HEK293 (cell line): ENCODE results near the gene NTRK3.

ENCODE experiments used
- CTCF ChIA-PET: fragments of 350-600 bp; formaldehyde crosslinking; extraction: SDS; loops from one replicate; lab custom pipeline; 2021; ENCODE audit warnings: antibody characterized with exemption; lab: Yijun Ruan, JAX
- POLR2A ChIA-PET: fragments of 300-600 bp; formaldehyde crosslinking; extraction: SDS; loops from one replicate; lab custom pipeline; 2020; ENCODE audit warnings: antibody characterized with exemption, inconsistent platforms; lab: Yijun Ruan, JAX
- H3K27ac ChIP-seq: fragments of 200-500 bp; sonication (Bioruptor generic); 2 replicates; pipeline ENCODE4 v1.5.1; 2014; ENCODE audit warnings: low read depth, low read length, control low read depth, inconsistent platforms; ENCODE audit errors: extremely low read depth
- H3K36me3 ChIP-seq, 2 experiments: fragments of 200-500 bp in 1 of 2; sonication (Bioruptor generic) in 1 of 2; 1 replicate in 1 of 2; 2 replicates in 1 of 2; pipeline ENCODE4 v1.5.1; 2014 to 2017; ENCODE audit warnings: inconsistent platforms in 2 of 2, low read length in 2 of 2; ENCODE audit not compliant: control insufficient read depth in 2 of 2, insufficient read depth in 1 of 2
- H3K4me1 ChIP-seq: fragments of 200-500 bp; sonication (Bioruptor generic); 2 replicates; pipeline ENCODE4 v1.5.1; 2014; ENCODE audit warnings: mild to moderate bottlenecking, low read length, inconsistent platforms; ENCODE audit not compliant: control insufficient read depth, insufficient read depth
- H3K4me3 ChIP-seq: 2 replicates; pipeline ENCODE4 v1.5.1; 2011; ENCODE audit warnings: low read depth, mild to moderate bottlenecking, control low read depth, low read length, moderate library complexity
- H3K9me3 ChIP-seq: fragments of 200-500 bp; sonication (Bioruptor generic); 2 replicates; pipeline ENCODE4 v1.5.1; 2014; ENCODE audit warnings: low read depth, low read length, inconsistent platforms; ENCODE audit not compliant: control insufficient read depth, insufficient read depth
- GLI4 ChIP-seq: fragments of 450-650 bp; formaldehyde crosslinking; IDR thresholded peaks from 2 replicates; pipeline ENCODE4 v1.5.1; 2016; ENCODE audit warnings: missing biosample characterization, missing genetic modification characterization
- MZF1 ChIP-seq: fragments of 450-650 bp; formaldehyde crosslinking; IDR thresholded peaks from 2 replicates; pipeline ENCODE4 v1.5.1; 2017; ENCODE audit warnings: missing biosample characterization, missing genetic modification characterization, borderline replicate concordance
- OVOL3 ChIP-seq: fragments of 450-650 bp; formaldehyde crosslinking; IDR thresholded peaks from 2 replicates; pipeline ENCODE4 v1.5.1; 2016; ENCODE audit warnings: missing biosample characterization, missing genetic modification characterization
- SCRT2 ChIP-seq: fragments of 450-650 bp; formaldehyde crosslinking; IDR thresholded peaks from 2 replicates; pipeline ENCODE4 v1.5.1; 2016; ENCODE audit warnings: missing biosample characterization, missing genetic modification characterization
- ZNF112 ChIP-seq: fragments of 450-650 bp; formaldehyde crosslinking; IDR thresholded peaks from 2 replicates; pipeline ENCODE4 v1.5.0; 2017; ENCODE audit warnings: missing biosample characterization, missing genetic modification characterization
- ZNF155 ChIP-seq: fragments of 450-650 bp; formaldehyde crosslinking; IDR thresholded peaks from 2 replicates; pipeline ENCODE4 v1.5.1; 2016; ENCODE audit warnings: missing biosample characterization, missing genetic modification characterization
- ZNF169 ChIP-seq: fragments of 450-650 bp; formaldehyde crosslinking; IDR thresholded peaks from 2 replicates; pipeline ENCODE4 v1.5.1; 2016; ENCODE audit warnings: missing biosample characterization, missing genetic modification characterization
- ZNF184 ChIP-seq: fragments of 450-650 bp; IDR thresholded peaks from 2 replicates; pipeline ENCODE4 v1.5.1; 2018; ENCODE audit warnings: missing biosample characterization, mild to moderate bottlenecking, missing genetic modification characterization
- ZNF221 ChIP-seq: fragments of 450-650 bp; formaldehyde crosslinking; IDR thresholded peaks from 2 replicates; pipeline ENCODE4 v1.5.1; 2017; ENCODE audit warnings: missing biosample characterization, missing genetic modification characterization, borderline replicate concordance
- ZNF394 ChIP-seq: fragments of 450-650 bp; formaldehyde crosslinking; IDR thresholded peaks from 2 replicates; pipeline ENCODE4 v1.5.1; 2016; ENCODE audit warnings: missing biosample characterization, missing genetic modification characterization, mild to moderate bottlenecking, moderate library complexity, borderline replicate concordance
- ZNF560 ChIP-seq: fragments of 450-650 bp; formaldehyde crosslinking; IDR thresholded peaks from 2 replicates; pipeline ENCODE4 v1.5.1; 2017; ENCODE audit warnings: missing biosample characterization, missing genetic modification characterization, borderline replicate concordance
- ZNF670 ChIP-seq: fragments of 450-650 bp; formaldehyde crosslinking; IDR thresholded peaks from 2 replicates; pipeline ENCODE4 v1.5.1; 2016; ENCODE audit warnings: missing biosample characterization, missing genetic modification characterization, low read depth
- ZNF677 ChIP-seq: fragments of 450-650 bp; IDR thresholded peaks from 2 replicates; pipeline ENCODE4 v1.5.0; 2018; ENCODE audit warnings: missing biosample characterization, mild to moderate bottlenecking, missing genetic modification characterization, moderate library complexity
- TF ChIP-seq, protein P1 (sequence below): fragments of 450-650 bp; formaldehyde crosslinking; IDR thresholded peaks from 2 replicates; pipeline ENCODE4 v1.5.1; 2016; ENCODE audit warnings: missing biosample characterization, missing genetic modification characterization
- TF ChIP-seq, protein P2 (sequence below): fragments of 450-650 bp; formaldehyde crosslinking; IDR thresholded peaks from 2 replicates; pipeline ENCODE4 v1.5.1; 2016; ENCODE audit warnings: missing biosample characterization, missing genetic modification characterization
- TF ChIP-seq, protein P3 (sequence below): fragments of 450-650 bp; formaldehyde crosslinking; IDR thresholded peaks from 2 replicates; pipeline ENCODE4 v1.5.1; 2017; ENCODE audit warnings: missing biosample characterization, missing genetic modification characterization
- TF ChIP-seq, protein P4 (sequence below): fragments of 450-650 bp; formaldehyde crosslinking; IDR thresholded peaks from 2 replicates; pipeline ENCODE4 v1.5.1; 2016; ENCODE audit warnings: missing biosample characterization, missing genetic modification characterization
- TF ChIP-seq, protein P5 (sequence below): fragments of 450-650 bp; formaldehyde crosslinking; IDR thresholded peaks from 2 replicates; pipeline ENCODE4 v1.5.1; 2016; ENCODE audit warnings: missing biosample characterization, missing genetic modification characterization, borderline replicate concordance
- TF ChIP-seq, protein P6 (sequence below): fragments of 450-650 bp; formaldehyde crosslinking; IDR thresholded peaks from 2 replicates; pipeline ENCODE4 v1.5.1; 2016; ENCODE audit warnings: missing biosample characterization, missing genetic modification characterization

NTRK3 gene

DNA sequence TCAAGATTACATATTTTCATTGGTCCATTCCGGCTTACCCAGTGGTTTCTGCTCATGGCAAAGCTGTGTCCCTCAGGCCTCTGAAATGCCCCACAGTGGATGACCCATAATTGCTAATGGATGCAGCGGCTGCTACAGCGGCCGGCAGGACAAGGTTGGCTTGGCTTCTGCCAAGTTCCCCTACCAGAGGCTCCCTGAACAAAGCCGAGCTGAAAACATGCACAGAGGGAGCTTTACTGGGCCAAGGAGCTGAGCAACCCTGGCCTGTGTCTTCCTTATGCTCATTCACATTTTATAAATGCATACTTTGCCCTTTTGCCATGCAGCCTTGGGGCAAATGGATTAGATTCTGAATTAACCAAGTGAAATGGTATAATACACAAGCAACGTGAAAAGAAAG, 150.5 kb downstream of the NTRK3 start:
- CTCF ChIA-PET = no interaction called here
- POLR2A ChIA-PET = no interaction called here

DNA sequence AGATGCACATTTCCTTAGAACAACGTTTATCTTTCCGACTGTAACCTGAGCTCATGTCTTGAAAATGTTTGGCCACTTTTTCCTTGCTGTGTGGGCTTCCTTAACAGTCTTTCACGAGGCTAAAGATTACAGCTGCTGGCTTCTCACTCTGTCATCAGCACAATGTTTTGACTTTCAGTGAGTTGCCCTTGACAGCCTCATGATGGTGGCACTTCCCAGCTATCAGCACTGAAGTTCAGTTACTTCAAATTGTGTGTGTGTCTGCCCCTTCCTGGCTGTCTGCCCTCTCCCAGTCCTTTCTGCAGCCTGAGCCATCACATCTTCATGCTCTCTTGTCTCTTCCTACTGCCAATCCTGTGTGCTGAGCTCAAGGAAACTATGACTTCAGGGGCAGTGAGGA, 152.2 kb downstream of the NTRK3 start:
- POLR2A ChIA-PET = no interaction called here
- CTCF ChIA-PET = no interaction called here
- no peaks in the 10 kb centered on the region for H3K9me3 ChIP-seq
- H3K27ac ChIP-seq = no peak overlapping the region
- no peaks in the 10 kb centered on the region for H3K4me1 ChIP-seq
- H3K4me3 ChIP-seq = no peak overlapping the region
- TF ChIP-seq ZNF184 (tag by site-specific recombination) (no peak), ZNF155 (tag by site-specific recombination) (no peak), MZF1 (tag by site-specific recombination) (no peak)
- TF ChIP-seq, protein P1, sequence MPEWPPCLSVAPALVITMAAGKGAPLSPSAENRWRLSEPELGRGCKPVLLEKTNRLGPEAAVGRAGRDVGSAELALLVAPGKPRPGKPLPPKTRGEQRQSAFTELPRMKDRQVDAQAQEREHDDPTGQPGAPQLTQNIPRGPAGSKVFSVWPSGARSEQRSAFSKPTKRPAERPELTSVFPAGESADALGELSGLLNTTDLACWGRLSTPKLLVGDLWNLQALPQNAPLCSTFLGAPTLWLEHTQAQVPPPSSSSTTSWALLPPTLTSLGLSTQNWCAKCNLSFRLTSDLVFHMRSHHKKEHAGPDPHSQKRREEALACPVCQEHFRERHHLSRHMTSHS (tag by site-specific recombination) = no peak
- TF ChIP-seq, protein P2, sequence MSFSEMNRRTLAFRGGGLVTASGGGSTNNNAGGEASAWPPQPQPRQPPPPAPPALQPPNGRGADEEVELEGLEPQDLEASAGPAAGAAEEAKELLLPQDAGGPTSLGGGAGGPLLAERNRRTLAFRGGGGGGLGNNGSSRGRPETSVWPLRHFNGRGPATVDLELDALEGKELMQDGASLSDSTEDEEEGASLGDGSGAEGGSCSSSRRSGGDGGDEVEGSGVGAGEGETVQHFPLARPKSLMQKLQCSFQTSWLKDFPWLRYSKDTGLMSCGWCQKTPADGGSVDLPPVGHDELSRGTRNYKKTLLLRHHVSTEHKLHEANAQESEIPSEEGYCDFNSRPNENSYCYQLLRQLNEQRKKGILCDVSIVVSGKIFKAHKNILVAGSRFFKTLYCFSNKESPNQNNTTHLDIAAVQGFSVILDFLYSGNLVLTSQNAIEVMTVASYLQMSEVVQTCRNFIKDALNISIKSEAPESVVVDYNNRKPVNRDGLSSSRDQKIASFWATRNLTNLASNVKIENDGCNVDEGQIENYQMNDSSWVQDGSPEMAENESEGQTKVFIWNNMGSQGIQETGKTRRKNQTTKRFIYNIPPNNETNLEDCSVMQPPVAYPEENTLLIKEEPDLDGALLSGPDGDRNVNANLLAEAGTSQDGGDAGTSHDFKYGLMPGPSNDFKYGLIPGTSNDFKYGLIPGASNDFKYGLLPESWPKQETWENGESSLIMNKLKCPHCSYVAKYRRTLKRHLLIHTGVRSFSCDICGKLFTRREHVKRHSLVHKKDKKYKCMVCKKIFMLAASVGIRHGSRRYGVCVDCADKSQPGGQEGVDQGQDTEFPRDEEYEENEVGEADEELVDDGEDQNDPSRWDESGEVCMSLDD (tag by site-specific recombination) = no peak
- H3K36me3 ChIP-seq = no peaks in the 10 kb centered on the region

More for the DNA sequence above, 150.5 kb downstream of the NTRK3 start:
- H3K9me3 ChIP-seq = no peaks in the 10 kb centered on the region
- H3K4me1 ChIP-seq = no peaks in the 10 kb centered on the region
- H3K36me3 ChIP-seq = no peaks in the 10 kb centered on the region
- H3K27ac ChIP-seq = no peak overlapping the region
- H3K4me3 ChIP-seq = no peak overlapping the region
- TF ChIP-seq SCRT2 (tag by site-specific recombination) = no peak
- TF ChIP-seq ZNF394 (tag by site-specific recombination) = no peak
- TF ChIP-seq, protein P3, sequence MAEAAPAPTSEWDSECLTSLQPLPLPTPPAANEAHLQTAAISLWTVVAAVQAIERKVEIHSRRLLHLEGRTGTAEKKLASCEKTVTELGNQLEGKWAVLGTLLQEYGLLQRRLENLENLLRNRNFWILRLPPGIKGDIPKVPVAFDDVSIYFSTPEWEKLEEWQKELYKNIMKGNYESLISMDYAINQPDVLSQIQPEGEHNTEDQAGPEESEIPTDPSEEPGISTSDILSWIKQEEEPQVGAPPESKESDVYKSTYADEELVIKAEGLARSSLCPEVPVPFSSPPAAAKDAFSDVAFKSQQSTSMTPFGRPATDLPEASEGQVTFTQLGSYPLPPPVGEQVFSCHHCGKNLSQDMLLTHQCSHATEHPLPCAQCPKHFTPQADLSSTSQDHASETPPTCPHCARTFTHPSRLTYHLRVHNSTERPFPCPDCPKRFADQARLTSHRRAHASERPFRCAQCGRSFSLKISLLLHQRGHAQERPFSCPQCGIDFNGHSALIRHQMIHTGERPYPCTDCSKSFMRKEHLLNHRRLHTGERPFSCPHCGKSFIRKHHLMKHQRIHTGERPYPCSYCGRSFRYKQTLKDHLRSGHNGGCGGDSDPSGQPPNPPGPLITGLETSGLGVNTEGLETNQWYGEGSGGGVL (tag by site-specific recombination) = no peak
- no peak for TF ChIP-seq ZNF560
- TF ChIP-seq, protein P4, sequence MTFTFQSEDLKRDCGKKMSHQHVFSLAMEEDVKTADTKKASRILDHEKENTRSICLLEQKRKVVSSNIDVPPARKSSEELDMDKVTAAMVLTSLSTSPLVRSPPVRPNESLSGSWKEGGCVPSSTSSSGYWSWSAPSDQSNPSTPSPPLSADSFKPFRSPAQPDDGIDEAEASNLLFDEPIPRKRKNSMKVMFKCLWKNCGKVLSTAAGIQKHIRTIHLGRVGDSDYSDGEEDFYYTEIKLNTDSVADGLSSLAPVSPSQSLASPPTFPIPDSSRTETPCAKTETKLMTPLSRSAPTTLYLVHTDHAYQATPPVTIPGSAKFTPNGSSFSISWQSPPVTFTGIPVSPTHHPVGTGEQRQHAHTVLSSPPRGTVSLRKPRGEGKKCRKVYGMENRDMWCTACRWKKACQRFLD = no peak
- TF ChIP-seq ZNF169 = no peak
- no peak for TF ChIP-seq ZNF670 (tag by site-specific recombination)
- TF ChIP-seq OVOL3 (tag by site-specific recombination) = no peak
- no peak for TF ChIP-seq ZNF221 (tag by site-specific recombination)
- TF ChIP-seq GLI4 = no peak
- TF ChIP-seq, protein P5, sequence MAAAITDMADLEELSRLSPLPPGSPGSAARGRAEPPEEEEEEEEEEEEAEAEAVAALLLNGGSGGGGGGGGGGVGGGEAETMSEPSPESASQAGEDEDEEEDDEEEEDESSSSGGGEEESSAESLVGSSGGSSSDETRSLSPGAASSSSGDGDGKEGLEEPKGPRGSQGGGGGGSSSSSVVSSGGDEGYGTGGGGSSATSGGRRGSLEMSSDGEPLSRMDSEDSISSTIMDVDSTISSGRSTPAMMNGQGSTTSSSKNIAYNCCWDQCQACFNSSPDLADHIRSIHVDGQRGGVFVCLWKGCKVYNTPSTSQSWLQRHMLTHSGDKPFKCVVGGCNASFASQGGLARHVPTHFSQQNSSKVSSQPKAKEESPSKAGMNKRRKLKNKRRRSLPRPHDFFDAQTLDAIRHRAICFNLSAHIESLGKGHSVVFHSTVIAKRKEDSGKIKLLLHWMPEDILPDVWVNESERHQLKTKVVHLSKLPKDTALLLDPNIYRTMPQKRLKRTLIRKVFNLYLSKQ = no peak
- no peak for TF ChIP-seq ZNF677 (tag by site-specific recombination)
- TF ChIP-seq, protein P6, sequence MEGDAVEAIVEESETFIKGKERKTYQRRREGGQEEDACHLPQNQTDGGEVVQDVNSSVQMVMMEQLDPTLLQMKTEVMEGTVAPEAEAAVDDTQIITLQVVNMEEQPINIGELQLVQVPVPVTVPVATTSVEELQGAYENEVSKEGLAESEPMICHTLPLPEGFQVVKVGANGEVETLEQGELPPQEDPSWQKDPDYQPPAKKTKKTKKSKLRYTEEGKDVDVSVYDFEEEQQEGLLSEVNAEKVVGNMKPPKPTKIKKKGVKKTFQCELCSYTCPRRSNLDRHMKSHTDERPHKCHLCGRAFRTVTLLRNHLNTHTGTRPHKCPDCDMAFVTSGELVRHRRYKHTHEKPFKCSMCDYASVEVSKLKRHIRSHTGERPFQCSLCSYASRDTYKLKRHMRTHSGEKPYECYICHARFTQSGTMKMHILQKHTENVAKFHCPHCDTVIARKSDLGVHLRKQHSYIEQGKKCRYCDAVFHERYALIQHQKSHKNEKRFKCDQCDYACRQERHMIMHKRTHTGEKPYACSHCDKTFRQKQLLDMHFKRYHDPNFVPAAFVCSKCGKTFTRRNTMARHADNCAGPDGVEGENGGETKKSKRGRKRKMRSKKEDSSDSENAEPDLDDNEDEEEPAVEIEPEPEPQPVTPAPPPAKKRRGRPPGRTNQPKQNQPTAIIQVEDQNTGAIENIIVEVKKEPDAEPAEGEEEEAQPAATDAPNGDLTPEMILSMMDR (tag by site-specific recombination) = no peak
- TF ChIP-seq ZNF112 (tag by site-specific recombination) = no peak
